Fibroblast of lung (primary cell): ENCODE measurements around the gene CD248. TPM values are rescaled to one million over a fixed set of nuclear protein-coding genes. Genes with fewer than 3 reads are reported as not detected.

Source experiments
- DNase-seq, 2 donors: peaks; one replicate each; pipeline versions ENCODE4 v3.0.0 to v3.0.0-alpha.2; 2010; ENCODE audit warnings: low read depth in 2 of 2
- H2AFZ ChIP-seq: 2 replicates; pipeline ENCODE4 v1.5.1; 2012; ENCODE audit warnings: low read length, control low read depth, inconsistent platforms
- H3K27ac ChIP-seq: 2 replicates; pipeline ENCODE4 v1.5.1; 2011; ENCODE audit warnings: low read length, control low read depth; ENCODE audit not compliant: insufficient read depth
- H3K27me3 ChIP-seq: 2 replicates; pipeline ENCODE4 v1.5.1; 2011; ENCODE audit warnings: mild to moderate bottlenecking, low read length; ENCODE audit not compliant: control insufficient read depth, insufficient read depth
- H3K36me3 ChIP-seq: 2 replicates; pipeline ENCODE4 v1.5.1; 2011; ENCODE audit warnings: low read length; ENCODE audit not compliant: control insufficient read depth, insufficient read depth
- H3K4me1 ChIP-seq: 2 replicates; pipeline ENCODE4 v1.5.1; 2011; ENCODE audit warnings: low read length; ENCODE audit not compliant: control insufficient read depth, insufficient read depth; ENCODE audit errors: extremely low read depth
- H3K4me2 ChIP-seq: 2 replicates; pipeline ENCODE4 v1.5.1; 2011; ENCODE audit warnings: low read length, control low read depth; ENCODE audit not compliant: insufficient read depth; ENCODE audit errors: extremely low read depth
- H3K4me3 ChIP-seq, 4 experiments: fragments of 200-600 bp in 1 of 4; sonication (generic) in 1 of 4; replicated peaks in 1 of 4; 2 replicates each; pipeline ENCODE4 v1.5.1; 2011 to 2016; ENCODE audit warnings: low read length in 4 of 4, low read depth in 3 of 4, mild to moderate bottlenecking in 3 of 4, control low read depth in 2 of 4, inconsistent platforms in 1 of 4, mixed read lengths in 1 of 4; ENCODE audit not compliant: insufficient read depth in 1 of 4; ENCODE audit errors: control extremely low read depth in 1 of 4
- H3K79me2 ChIP-seq: 2 replicates; pipeline ENCODE4 v1.5.1; 2012; ENCODE audit warnings: mild to moderate bottlenecking, low read length, inconsistent platforms; ENCODE audit not compliant: control insufficient read depth, insufficient read depth
- H3K9ac ChIP-seq: 2 replicates; pipeline ENCODE4 v1.5.1; 2011; ENCODE audit warnings: mild to moderate bottlenecking, low read length, control low read depth; ENCODE audit not compliant: insufficient read depth
- H3K9me3 ChIP-seq: 2 replicates; pipeline ENCODE4 v1.5.1; 2012; ENCODE audit warnings: low read depth, low read length; ENCODE audit not compliant: control insufficient read depth, insufficient read depth
- H4K20me1 ChIP-seq: 2 replicates; pipeline ENCODE4 v1.5.1; 2011; ENCODE audit warnings: low read length; ENCODE audit not compliant: control insufficient read depth, insufficient read depth; ENCODE audit errors: extremely low read depth
- EZH2 ChIP-seq: IDR thresholded peaks from 2 replicates; pipeline ENCODE4 v1.5.1; 2012; ENCODE audit warnings: low read length, control low read depth, mild to moderate bottlenecking; ENCODE audit errors: missing control alignments
- polyA plus RNA-seq, 2 donors: library from polyadenylated mRNA; depleted of rRNA in 1 of 2; stranded (reverse) in 1 of 2; unstranded in 1 of 2; fragments of >200 nt; gene quantifications; 2 replicates each; pipeline ENCODE4 v1.2.1, GENCODE V29; 2011 to 2012; ENCODE audit warnings: missing spikeins in 1 of 2
- total RNA-seq: library from RNA; depleted of rRNA; stranded (reverse); fragments of >200 nt; gene quantifications from 2 replicates; pipeline ENCODE4 v1.2.1, GENCODE V29; 2014
- TF ChIP-seq, protein P1 (sequence below), 2 donors: IDR thresholded peaks in 1 of 2; conservative IDR thresholded peaks in 1 of 2; 1 replicate in 1 of 2; 2 replicates in 1 of 2; pipeline ENCODE4 v1.5.1; 2011 to 2012; ENCODE audit warnings: low read length in 2 of 2, control low read depth in 1 of 2, inconsistent platforms in 1 of 2, low read depth in 1 of 2, mild to moderate bottlenecking in 1 of 2

Gene CD248
- total and polyA plus RNA-seq, 2 donors (not counting 1 experiment from before 2014, with no cell fraction given) = 95.6 to 132 TPM

- no peak for DNase-seq
- Histone ChIP-seq H3K9me3 (no peaks in the 10 kb centered on the region), H2AFZ (no peak overlapping the region), H3K4me2 (no peak overlapping the region), H3K4me1 (peaks cover 10% of the 10 kb centered on the region), H3K9ac (no peak overlapping the region), H4K20me1 (peaks cover 1% of the 10 kb centered on the region), H3K27ac (no peak overlapping the region), H3K79me2 (peaks cover 25% of the 10 kb centered on the region), H3K27me3 (no peaks in the 10 kb centered on the region), H3K36me3 (peaks cover 13% of the 10 kb centered on the region), H3K4me3 (no peak overlapping the region)
- TF ChIP-seq, protein P1, sequence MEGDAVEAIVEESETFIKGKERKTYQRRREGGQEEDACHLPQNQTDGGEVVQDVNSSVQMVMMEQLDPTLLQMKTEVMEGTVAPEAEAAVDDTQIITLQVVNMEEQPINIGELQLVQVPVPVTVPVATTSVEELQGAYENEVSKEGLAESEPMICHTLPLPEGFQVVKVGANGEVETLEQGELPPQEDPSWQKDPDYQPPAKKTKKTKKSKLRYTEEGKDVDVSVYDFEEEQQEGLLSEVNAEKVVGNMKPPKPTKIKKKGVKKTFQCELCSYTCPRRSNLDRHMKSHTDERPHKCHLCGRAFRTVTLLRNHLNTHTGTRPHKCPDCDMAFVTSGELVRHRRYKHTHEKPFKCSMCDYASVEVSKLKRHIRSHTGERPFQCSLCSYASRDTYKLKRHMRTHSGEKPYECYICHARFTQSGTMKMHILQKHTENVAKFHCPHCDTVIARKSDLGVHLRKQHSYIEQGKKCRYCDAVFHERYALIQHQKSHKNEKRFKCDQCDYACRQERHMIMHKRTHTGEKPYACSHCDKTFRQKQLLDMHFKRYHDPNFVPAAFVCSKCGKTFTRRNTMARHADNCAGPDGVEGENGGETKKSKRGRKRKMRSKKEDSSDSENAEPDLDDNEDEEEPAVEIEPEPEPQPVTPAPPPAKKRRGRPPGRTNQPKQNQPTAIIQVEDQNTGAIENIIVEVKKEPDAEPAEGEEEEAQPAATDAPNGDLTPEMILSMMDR (conservative IDR thresholded peaks at IDR 0.05 in 1 of 2, IDR thresholded peaks at IDR 0.05 in 1 of 2; ENCODE audit: low read depth in 1 of 2, low read length in 2 of 2) = no peak
- TF ChIP-seq EZH2 = no peak
Measured at GRCh38 chr11:66285250-66285947, 31.4 kb downstream of the CD248 start.

DNA sequence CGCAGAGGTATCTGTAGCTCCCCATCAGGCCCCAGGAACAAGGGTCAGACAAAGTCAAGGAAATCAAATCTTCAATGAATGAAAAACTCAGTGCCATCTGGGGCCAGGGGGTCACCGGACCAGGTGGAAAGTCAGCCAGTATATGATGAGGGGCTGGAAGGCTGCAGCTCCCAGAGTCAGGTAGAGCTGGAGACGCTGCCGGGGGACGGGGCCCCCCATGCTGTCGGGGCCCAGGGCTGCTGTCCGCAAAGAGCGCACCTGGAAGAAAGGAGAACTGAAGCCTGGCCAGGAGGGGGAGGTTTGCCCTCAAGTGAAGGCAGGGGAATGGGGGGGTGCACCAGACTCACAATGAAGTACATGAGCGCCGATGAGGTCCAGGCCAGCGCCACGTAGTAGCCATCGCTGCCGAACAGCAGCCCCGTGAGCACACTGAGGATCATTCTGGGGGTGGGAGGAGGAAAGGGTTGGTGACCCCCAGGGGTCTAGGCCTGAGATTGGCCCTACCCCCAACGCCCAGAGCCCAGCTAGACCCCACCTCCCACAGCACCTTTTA, 32.2 kb downstream of the CD248 start:
- Histone ChIP-seq H3K79me2 (peaks cover 25% of the 10 kb centered on the region), H4K20me1 (peaks cover 1% of the 10 kb centered on the region)

DNA sequence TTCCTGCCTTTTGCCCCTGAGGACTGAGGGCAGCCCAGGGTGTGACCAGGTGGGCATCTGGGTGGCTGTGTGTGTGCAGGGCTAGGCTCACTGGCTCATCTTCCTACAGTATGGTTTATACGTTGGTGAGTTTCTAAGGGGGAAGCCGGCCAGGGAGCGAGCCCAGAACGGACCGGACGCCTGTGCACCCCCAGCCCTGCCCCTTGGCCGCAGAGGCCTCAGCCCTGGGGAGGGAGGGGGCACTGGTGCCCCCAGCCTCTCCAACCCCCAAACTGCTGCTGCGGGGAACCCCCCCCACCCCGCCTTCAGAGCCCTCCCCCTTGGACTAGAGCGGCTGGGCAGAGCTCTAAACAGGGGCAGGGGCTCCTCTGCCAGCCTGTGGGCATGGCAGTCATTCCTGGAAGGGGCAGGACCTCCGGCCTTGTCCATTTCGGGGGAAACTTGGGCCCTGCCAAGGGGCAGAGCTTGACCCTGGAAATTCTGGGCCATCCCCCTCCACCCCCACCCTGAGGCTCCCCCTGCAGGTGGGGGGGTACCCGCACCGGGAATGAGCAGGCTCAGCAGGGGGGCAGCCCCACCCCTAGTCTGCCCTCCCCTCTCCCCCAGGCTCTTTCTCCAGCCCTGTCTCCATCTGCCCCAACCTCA, 33.3 kb downstream of the CD248 start:
- H3K9ac ChIP-seq = no peak overlapping the region
- H2AFZ ChIP-seq = no peak overlapping the region
- DNase-seq = no peak
- no peak overlapping the region for H3K4me3 ChIP-seq
- H3K4me2 ChIP-seq = no peak overlapping the region
- H3K4me1 ChIP-seq = peaks cover 6% of the 10 kb centered on the region
- no peak for TF ChIP-seq EZH2
- TF ChIP-seq, protein P1 (conservative IDR thresholded peaks at IDR 0.05 in 1 of 2, IDR thresholded peaks at IDR 0.05 in 1 of 2; ENCODE audit: low read depth in 1 of 2, low read length in 2 of 2) = no peak
- peaks cover 24% of the 10 kb centered on the region for H3K79me2 ChIP-seq
- no peaks in the 10 kb centered on the region for H3K9me3 ChIP-seq
- H3K27me3 ChIP-seq = no peaks in the 10 kb centered on the region
- no peak overlapping the region for H3K27ac ChIP-seq
- peaks cover 13% of the 10 kb centered on the region for H3K36me3 ChIP-seq
- H4K20me1 ChIP-seq = peaks cover 1% of the 10 kb centered on the region

More for the DNA sequence above, 32.2 kb downstream of the CD248 start:
- Histone ChIP-seq H3K4me2 (no peak overlapping the region), H3K4me1 (peaks cover 6% of the 10 kb centered on the region), H3K9me3 (no peaks in the 10 kb centered on the region), H3K36me3 (peaks cover 13% of the 10 kb centered on the region), H3K9ac (no peak overlapping the region), H3K4me3 (no peak overlapping the region), H3K27ac (no peak overlapping the region), H3K27me3 (no peaks in the 10 kb centered on the region), H2AFZ (no peak overlapping the region)
- no peak for DNase-seq
- TF ChIP-seq, protein P1 (conservative IDR thresholded peaks at IDR 0.05 in 1 of 2, IDR thresholded peaks at IDR 0.05 in 1 of 2; ENCODE audit: low read depth in 1 of 2, low read length in 2 of 2) = no peak
- no peak for TF ChIP-seq EZH2
